ENCODE data around the gene ASPM. TPM values are rescaled to one million over a fixed set of nuclear protein-coding genes. Genes with fewer than 3 reads are reported as not detected.

ASPM gene
- total RNA-seq, 2 experiments from 2014 or later, result 55.9 to 57.2 TPM

- Mint-ChIP-seq H3K36me3 (peaks cover 66% of the 10 kb centered on the region), H3K4me1 (peaks cover 2% of the 10 kb centered on the region), H3K27me3 (peaks cover 6% of the 10 kb centered on the region), H3K4me3 (no peak overlapping the region), H3K9me3 (peaks cover 19% of the 10 kb centered on the region), H3K27ac (no peak overlapping the region)
- POLR2A ChIA-PET, result no interaction called here
- DNase-seq, result no peak
- no peak for ATAC-seq (ENCODE audit: low read depth)
Observed at GRCh38 chr1:197083474-197083873, 63.0 kb downstream of the ASPM start.

- peaks cover 53% of the 10 kb centered on the region for H3K36me3 Mint-ChIP-seq
- POLR2A ChIA-PET, result no interaction called here
- peaks cover 2% of the 10 kb centered on the region for H3K4me1 Mint-ChIP-seq
- peaks cover 18% of the 10 kb centered on the region for H3K27me3 Mint-ChIP-seq
- peaks cover 19% of the 10 kb centered on the region for H3K9me3 Mint-ChIP-seq
- no peak overlapping the region for H3K4me3 Mint-ChIP-seq
- no peak overlapping the region for H3K27ac Mint-ChIP-seq
- ATAC-seq (ENCODE audit: low read depth) (no peak), DNase-seq (no peak)
Observed at GRCh38 chr1:197081117-197081753, 65.2 kb downstream of the ASPM start.

- Mint-ChIP-seq H3K4me3 (no peak overlapping the region), H3K36me3 (peaks cover 46% of the 10 kb centered on the region), H3K27ac (no peak overlapping the region), H3K9me3 (peaks cover 19% of the 10 kb centered on the region), H3K4me1 (peaks cover 2% of the 10 kb centered on the region), H3K27me3 (peaks cover 21% of the 10 kb centered on the region)
- no peak for DNase-seq
- ATAC-seq (ENCODE audit: low read depth), result no peak
- POLR2A ChIA-PET, result no interaction called here
Observed at GRCh38 chr1:197080323-197080722, 66.1 kb downstream of the ASPM start.

- DNase-seq (no peak), ATAC-seq (ENCODE audit: low read depth) (no peak)
- H3K36me3 Mint-ChIP-seq, result peaks cover 11% of the 10 kb centered on the region
- H3K27me3 Mint-ChIP-seq, result peaks cover 30% of the 10 kb centered on the region
- H3K4me1 Mint-ChIP-seq, result no peaks in the 10 kb centered on the region
- peaks cover 9% of the 10 kb centered on the region for H3K9me3 Mint-ChIP-seq
- no peak overlapping the region for H3K4me3 Mint-ChIP-seq
- no peak overlapping the region for H3K27ac Mint-ChIP-seq
- POLR2A ChIA-PET, result no interaction called here
Observed at GRCh38 chr1:197076585-197076984, 69.9 kb downstream of the ASPM start.

GRCh38 chr1:197073978-197074377, 72.5 kb downstream of the ASPM start:
- Mint-ChIP-seq H3K27me3 (peaks cover 30% of the 10 kb centered on the region), H3K4me3 (no peak overlapping the region), H3K4me1 (no peaks in the 10 kb centered on the region), H3K27ac (no peak overlapping the region), H3K9me3 (peaks cover 6% of the 10 kb centered on the region), H3K36me3 (no peaks in the 10 kb centered on the region)
- DNase-seq (no peak), ATAC-seq (ENCODE audit: low read depth) (no peak)
- POLR2A ChIA-PET, result no interaction called here

GRCh38 chr1:197067457-197067818, 79.0 kb downstream of the ASPM start:
- H3K4me1 Mint-ChIP-seq, result no peaks in the 10 kb centered on the region
- H3K36me3 Mint-ChIP-seq, result no peaks in the 10 kb centered on the region
- H3K27ac Mint-ChIP-seq, result no peak overlapping the region
- H3K4me3 Mint-ChIP-seq, result no peak overlapping the region
- ATAC-seq (ENCODE audit: low read depth) (no peak), DNase-seq (no peak)
- peaks cover 9% of the 10 kb centered on the region for H3K27me3 Mint-ChIP-seq
- H3K9me3 Mint-ChIP-seq, result peaks cover 7% of the 10 kb centered on the region
- POLR2A ChIA-PET, result no interaction called here

- H3K27me3 Mint-ChIP-seq, result peaks cover 11% of the 10 kb centered on the region
- DNase-seq (no peak), ATAC-seq (ENCODE audit: low read depth) (no peak)
- H3K4me3 Mint-ChIP-seq, result no peak within 1 kb of the TSS
- no peaks in the 10 kb centered on the region for H3K4me1 Mint-ChIP-seq
- H3K36me3 Mint-ChIP-seq, result no peaks in the 10 kb centered on the region
- H3K9me3 Mint-ChIP-seq, result peaks cover 7% of the 10 kb centered on the region
- no peak within 1 kb of the TSS for H3K27ac Mint-ChIP-seq
- POLR2A ChIA-PET, result no interaction called here
Observed at GRCh38 chr1:197066719-197067456, 79.6 kb downstream of the ASPM start, which contains the start of gene F13B. Gene F13B (minus strand): TSS chr1:197067260. CDS start chr1:197067223, 37 bp downstream.

GRCh38 chr1:197066277-197066676, 80.2 kb downstream of the ASPM start:
- peaks cover 11% of the 10 kb centered on the region for H3K27me3 Mint-ChIP-seq
- H3K27ac Mint-ChIP-seq, result no peak overlapping the region
- no peaks in the 10 kb centered on the region for H3K4me1 Mint-ChIP-seq
- ATAC-seq (ENCODE audit: low read depth) (no peak), DNase-seq (no peak)
- no peaks in the 10 kb centered on the region for H3K36me3 Mint-ChIP-seq
- POLR2A ChIA-PET, result no interaction called here
- H3K4me3 Mint-ChIP-seq, result no peak overlapping the region
- H3K9me3 Mint-ChIP-seq, result peaks cover 7% of the 10 kb centered on the region

GRCh38 chr1:197065559-197065958, 80.9 kb downstream of the ASPM start:
- DNase-seq (no peak), ATAC-seq (ENCODE audit: low read depth) (no peak)
- Mint-ChIP-seq H3K9me3 (peaks cover 7% of the 10 kb centered on the region), H3K36me3 (no peaks in the 10 kb centered on the region), H3K27ac (no peak overlapping the region), H3K4me3 (no peak overlapping the region), H3K4me1 (no peaks in the 10 kb centered on the region), H3K27me3 (peaks cover 11% of the 10 kb centered on the region)
- POLR2A ChIA-PET, result no interaction called here

GRCh38 chr1:197063212-197063611, 83.3 kb downstream of the ASPM start:
- ATAC-seq (ENCODE audit: low read depth) (no peak), DNase-seq (no peak)
- H3K4me1 Mint-ChIP-seq, result no peaks in the 10 kb centered on the region
- no peak overlapping the region for H3K4me3 Mint-ChIP-seq
- POLR2A ChIA-PET, result no interaction called here
- no peaks in the 10 kb centered on the region for H3K36me3 Mint-ChIP-seq
- no peaks in the 10 kb centered on the region for H3K9me3 Mint-ChIP-seq
- H3K27ac Mint-ChIP-seq, result no peak overlapping the region
- peaks cover 14% of the 10 kb centered on the region for H3K27me3 Mint-ChIP-seq

- no peaks in the 10 kb centered on the region for H3K4me1 Mint-ChIP-seq
- H3K4me3 Mint-ChIP-seq, result no peak overlapping the region
Observed at GRCh38 chr1:197062692-197063091, 83.8 kb downstream of the ASPM start.

GRCh38 chr1:197049100-197049499, 97.4 kb downstream of the ASPM start:
- Mint-ChIP-seq H3K27ac (no peak overlapping the region), H3K4me1 (no peaks in the 10 kb centered on the region)
- POLR2A ChIA-PET, result no interaction called here

More at GRCh38 chr1:197062692-197063091, 83.8 kb downstream of the ASPM start:
- H3K9me3 Mint-ChIP-seq, result no peaks in the 10 kb centered on the region
- no peaks in the 10 kb centered on the region for H3K36me3 Mint-ChIP-seq
- DNase-seq, result no peak
- H3K27me3 Mint-ChIP-seq, result peaks cover 16% of the 10 kb centered on the region
- POLR2A ChIA-PET, result no interaction called here
- H3K27ac Mint-ChIP-seq, result no peak overlapping the region
- ATAC-seq (ENCODE audit: low read depth), result no peak

GRCh38 chr1:197042676-197043341, 103.7 kb downstream of the ASPM start:
- H3K27ac Mint-ChIP-seq, result no peak overlapping the region
- POLR2A ChIA-PET, result no interaction called here

More at GRCh38 chr1:197049100-197049499, 97.4 kb downstream of the ASPM start:
- no peaks in the 10 kb centered on the region for H3K9me3 Mint-ChIP-seq
- ATAC-seq (ENCODE audit: low read depth), result no peak
- peaks cover 7% of the 10 kb centered on the region for H3K27me3 Mint-ChIP-seq
- no peak for DNase-seq
- H3K4me3 Mint-ChIP-seq, result no peak overlapping the region
- no peaks in the 10 kb centered on the region for H3K36me3 Mint-ChIP-seq

More at GRCh38 chr1:197042676-197043341, 103.7 kb downstream of the ASPM start:
- DNase-seq (no peak), ATAC-seq (ENCODE audit: low read depth) (no peak)
- Mint-ChIP-seq H3K27me3 (peaks cover 10% of the 10 kb centered on the region), H3K4me3 (no peak overlapping the region), H3K36me3 (no peaks in the 10 kb centered on the region), H3K9me3 (no peaks in the 10 kb centered on the region), H3K4me1 (no peaks in the 10 kb centered on the region)

Data from activated naive CD8-positive, alpha-beta T cell treated with anti-CD3 and anti-CD28 coated beads, Interleukin-2, amount 10 ng/mL, durations not matched to agents 7 days and 5 days (primary cell).